IMR-90 (cell line): ENCODE measurements around the gene SULT1C4. TPM values are rescaled to one million over a fixed set of nuclear protein-coding genes. Genes with fewer than 3 reads are reported as not detected.

Experiments
- ATAC-seq: fragments of 200-7000 bp; cut with Tn5 transposase; 2 replicates; pipeline ENCODE4 v1.9.1; 2020; ENCODE audit warnings: low read depth, mild to moderate bottlenecking, moderate library complexity
- BruUV-seq: library from RNA; stranded (reverse); fragments of 400-500 nt; replicated peaks from 2 replicates; lab custom pipeline; 2021; lab: Mats Ljungman, UMichigan
- CTCF ChIA-PET: fragments of 300-600 bp; formaldehyde crosslinking; extraction: SDS; loops from one replicate; lab custom pipeline; 2021; ENCODE audit warnings: antibody characterized with exemption; lab: Yijun Ruan, JAX
- POLR2A ChIA-PET: fragments of 300-600 bp; sonication (Branson Sonifier 250); formaldehyde crosslinking; loops from one replicate; lab custom pipeline; 2022; ENCODE audit warnings: antibody characterized with exemption; ENCODE audit not compliant: unreplicated experiment; lab: Charles Lee
- DNase-seq: peaks from one replicate; pipeline ENCODE4 v3.0.0; 2013
- H2AFZ ChIP-seq: replicated peaks from 2 replicates; pipeline ENCODE3; 2013; ENCODE audit warnings: low read length, mild to moderate bottlenecking; ENCODE audit not compliant: poor library complexity
- H2AK5ac ChIP-seq: 2 replicates; pipeline ENCODE4 v1.6.1; 2013; ENCODE audit warnings: low read depth, low read length, inconsistent platforms
- H2AK9ac ChIP-seq: replicated peaks from 2 replicates; pipeline ENCODE3; 2013; ENCODE audit warnings: mild to moderate bottlenecking, low read depth, low read length, moderate library complexity; ENCODE audit not compliant: poor library complexity
- H2BK120ac ChIP-seq: 2 replicates; pipeline ENCODE4 v1.6.1; 2013; ENCODE audit warnings: low read depth, low read length, inconsistent platforms
- H2BK15ac ChIP-seq: 3 replicates; pipeline ENCODE4 v1.6.1; 2013; ENCODE audit warnings: low read depth, low read length, inconsistent platforms
- H2BK20ac ChIP-seq: 2 replicates; pipeline ENCODE4 v1.6.1; 2013; ENCODE audit warnings: low read depth, mild to moderate bottlenecking, inconsistent platforms, low read length, moderate library complexity
- H2BK5ac ChIP-seq: 2 replicates; pipeline ENCODE4 v1.6.1; 2013; ENCODE audit warnings: mild to moderate bottlenecking, low read depth, low read length, inconsistent platforms; ENCODE audit not compliant: poor library complexity, severe bottlenecking
- H3K14ac ChIP-seq: replicated peaks from 2 replicates; pipeline ENCODE4 v1.6.1; 2013; ENCODE audit warnings: low read depth, low read length, inconsistent platforms
- H3K18ac ChIP-seq: 2 replicates; pipeline ENCODE4 v1.6.1; 2013; ENCODE audit warnings: low read depth, low read length, control low read depth
- H3K23ac ChIP-seq: 2 replicates; pipeline ENCODE4 v1.6.1; 2013; ENCODE audit warnings: low read depth, low read length, inconsistent platforms
- H3K27ac ChIP-seq: 2 replicates; pipeline ENCODE4 v1.5.1; 2013; ENCODE audit warnings: mild to moderate bottlenecking, control low read depth, low read length; ENCODE audit not compliant: insufficient read depth
- H3K27me3 ChIP-seq: 2 replicates; pipeline ENCODE4 v1.6.1; 2013; ENCODE audit warnings: low read length; ENCODE audit not compliant: control insufficient read depth, insufficient read depth
- H3K36me3 ChIP-seq: 2 replicates; pipeline ENCODE4 v1.6.1; 2013; ENCODE audit warnings: low read length, mixed read lengths; ENCODE audit not compliant: control insufficient read depth, insufficient read depth
- H3K4ac ChIP-seq: 2 replicates; pipeline ENCODE4 v1.6.1; 2013; ENCODE audit warnings: low read depth, low read length, inconsistent platforms
- H3K4me1 ChIP-seq: 2 replicates; pipeline ENCODE4 v1.6.1; 2013; ENCODE audit warnings: low read length, mixed read lengths; ENCODE audit not compliant: control insufficient read depth, insufficient read depth
- H3K4me2 ChIP-seq: 2 replicates; pipeline ENCODE4 v1.6.1; 2013; ENCODE audit warnings: low read depth, mild to moderate bottlenecking, control low read depth, low read length, moderate library complexity
- H3K4me3 ChIP-seq: 2 replicates; pipeline ENCODE4 v1.5.1; 2013; ENCODE audit warnings: low read depth, mild to moderate bottlenecking, control low read depth, low read length, moderate library complexity; ENCODE audit not compliant: insufficient read depth
- H3K56ac ChIP-seq: 2 replicates; pipeline ENCODE4 v1.6.1; 2013; ENCODE audit warnings: low read length, inconsistent platforms; ENCODE audit not compliant: insufficient read depth; ENCODE audit errors: extremely low read depth
- H3K79me1 ChIP-seq, 2 experiments: 2 replicates each; pipeline ENCODE4 v1.6.1; 2013; ENCODE audit warnings: low read length in 2 of 2, inconsistent platforms in 1 of 2, low read depth in 1 of 2
- H3K9ac ChIP-seq: 2 replicates; pipeline ENCODE4 v1.6.1; 2013; ENCODE audit warnings: low read depth, low read length, control low read depth
- H3K9me1 ChIP-seq: 2 replicates; pipeline ENCODE4 v1.6.1; 2013; ENCODE audit warnings: low read length, inconsistent platforms; ENCODE audit not compliant: insufficient read depth
- H3K9me3 ChIP-seq: 2 replicates; pipeline ENCODE4 v1.6.1; 2013; ENCODE audit warnings: low read length; ENCODE audit not compliant: control insufficient read depth, insufficient read depth
- H4K20me1 ChIP-seq: 2 replicates; pipeline ENCODE4 v1.6.1; 2013; ENCODE audit warnings: low read length, inconsistent platforms; ENCODE audit not compliant: insufficient read depth
- H4K5ac ChIP-seq: 2 replicates; pipeline ENCODE4 v1.6.1; 2013; ENCODE audit warnings: mild to moderate bottlenecking, low read depth, low read length, control low read depth
- H4K8ac ChIP-seq, 2 experiments: 2 replicates each; pipeline ENCODE4 v1.6.1; 2013; ENCODE audit warnings: low read depth in 2 of 2, low read length in 2 of 2, control low read depth in 1 of 2, inconsistent platforms in 1 of 2
- H4K91ac ChIP-seq: 2 replicates; pipeline ENCODE4 v1.6.1; 2013; ENCODE audit warnings: low read depth, low read length, inconsistent platforms; ENCODE audit not compliant: insufficient read depth
- FOS ChIP-seq: fragments of 150-350 bp; IDR thresholded peaks from 2 replicates; pipeline ENCODE4 v1.6.1; 2016; ENCODE audit warnings: low read depth, low read length
- MAFK ChIP-seq: IDR thresholded peaks from 2 replicates; pipeline ENCODE4 v1.6.1; 2012; ENCODE audit warnings: low read depth, low read length, improper control_type of control experiment
- WGBS, 2 experiments: methylation state at CpG; one replicate each; pipeline versions ENCODE4 v1.1.5 to v1.1.7; 2013; ENCODE audit warnings: missing lambda C conversion rate in 2 of 2; ENCODE audit not compliant: insufficient read length in 1 of 2; ENCODE audit errors: extremely low coverage in 2 of 2; 5-methylcytosine and 5-hydroxymethylcytosine counted together
- dilution Hi-C: fragments of 300-500 bp; cut with HindIII; formaldehyde crosslinking; loops from one replicate; pipeline ENCODE4 v1.14.3; 2018; ENCODE audit warnings: low sequenced_read_pairs; ENCODE audit not compliant: unreplicated experiment
- in situ Hi-C: fragments of 300-500 bp; cut with MboI; formaldehyde crosslinking; loops from 3 replicates; pipeline ENCODE4 v1.14.3; 2019; ENCODE audit warnings: low sequenced_read_pairs, inconsistent platforms, mixed read lengths
- intact Hi-C: fragments of 100-400 bp; cut with micrococcal nuclease; formaldehyde crosslinking; loops from 2 replicates; pipeline ENCODE4 v1.10.0; 2022
- polyA plus RNA-seq, 3 experiments: library from polyadenylated mRNA; depleted of rRNA; stranded (reverse); fragments of >200 nt; gene quantifications; 2 replicates each; pipeline ENCODE4 v1.2.3, GENCODE V29; 2012; ENCODE audit warnings: low replicate concordance in 1 of 3
- total RNA-seq: library from RNA; depleted of rRNA; stranded (reverse); fragments of >200 nt; gene quantifications from 2 replicates; pipeline ENCODE4 v1.2.3, GENCODE V29; 2012

Gene SULT1C4
- total and polyA plus RNA-seq, 2 of the 4 experiments (the other 2 are of a cell fraction), result 0.36 to 0.50 TPM

- no peak overlapping the region for H3K23ac ChIP-seq
- H2AK9ac ChIP-seq, result no peak overlapping the region
- H2BK15ac ChIP-seq, result no peak overlapping the region
- no peak overlapping the region; the same call in 1 of the 2 replicates for H3K18ac ChIP-seq
- ATAC-seq, result peak; percentile 68
- H3K9ac ChIP-seq, result no peak overlapping the region
- H4K20me1 ChIP-seq, result no peaks in the 10 kb centered on the region
- intact Hi-C loops (no loop called here), in situ Hi-C loops (no loop called here), dilution Hi-C loops (no loop called here)
- no peak overlapping the region for H4K8ac ChIP-seq
- BruUV-seq, result no TSS peak
- H2BK120ac ChIP-seq, result no peak overlapping the region
- H2BK20ac ChIP-seq, result no peak overlapping the region
- no CpG with 5 or more reads among the region's 2 CpGs for WGBS, 2 experiments
- no peaks in the 10 kb centered on the region for H3K36me3 ChIP-seq
- no peaks in the 10 kb centered on the region; the same call in 1 of the 2 replicates for H3K9me1 ChIP-seq
- no peak overlapping the region for H3K4me2 ChIP-seq
- no peak overlapping the region for H3K4me3 ChIP-seq
- H3K79me1 ChIP-seq, result no peaks in the 10 kb centered on the region
- TF ChIP-seq MAFK (no peak), FOS (peak; percentile 78)
- no peak overlapping the region for H3K27ac ChIP-seq
- H3K4ac ChIP-seq, result no peak overlapping the region
- no peak overlapping the region for H4K91ac ChIP-seq
- CTCF ChIA-PET, result interaction anchor here (1.9 kb wide), 1 partner anchor 154 kb away, joined by 4 read pairs; no protein-coding TSS in a partner anchor
- no peaks in the 10 kb centered on the region for H3K27me3 ChIP-seq
- peak; percentile 71 for DNase-seq
- no peak overlapping the region for H2BK5ac ChIP-seq
- no peak overlapping the region for H2AFZ ChIP-seq
- no peak overlapping the region for H3K14ac ChIP-seq
- H2AK5ac ChIP-seq, result no peak overlapping the region
- H3K9me3 ChIP-seq, result no peaks in the 10 kb centered on the region
- POLR2A ChIA-PET, result interaction anchor here (0.6 kb wide), 1 partner anchor 9 kb away, joined by 6 read pairs; no protein-coding TSS in a partner anchor
- H4K5ac ChIP-seq, result no peak overlapping the region
- H3K4me1 ChIP-seq, result peaks cover 5% of the 10 kb centered on the region; the same call in 1 of the 2 replicates
- H3K56ac ChIP-seq, result no peak overlapping the region
Observed at GRCh38 chr2:108370080-108370479, 7.7 kb upstream of the SULT1C4 start.
